GM12873 (cell line): ENCODE results near the gene LRRC57.

Experiments used
- TF ChIP-seq, protein P1 (sequence below): IDR thresholded peaks from 2 replicates; pipeline ENCODE4 v1.5.1; 2012; ENCODE audit warnings: low read depth, mild to moderate bottlenecking, moderate library complexity, low read length, control low read depth; ENCODE audit not compliant: insufficient read depth; ENCODE audit errors: missing control alignments

The LRRC57 gene

DNA sequence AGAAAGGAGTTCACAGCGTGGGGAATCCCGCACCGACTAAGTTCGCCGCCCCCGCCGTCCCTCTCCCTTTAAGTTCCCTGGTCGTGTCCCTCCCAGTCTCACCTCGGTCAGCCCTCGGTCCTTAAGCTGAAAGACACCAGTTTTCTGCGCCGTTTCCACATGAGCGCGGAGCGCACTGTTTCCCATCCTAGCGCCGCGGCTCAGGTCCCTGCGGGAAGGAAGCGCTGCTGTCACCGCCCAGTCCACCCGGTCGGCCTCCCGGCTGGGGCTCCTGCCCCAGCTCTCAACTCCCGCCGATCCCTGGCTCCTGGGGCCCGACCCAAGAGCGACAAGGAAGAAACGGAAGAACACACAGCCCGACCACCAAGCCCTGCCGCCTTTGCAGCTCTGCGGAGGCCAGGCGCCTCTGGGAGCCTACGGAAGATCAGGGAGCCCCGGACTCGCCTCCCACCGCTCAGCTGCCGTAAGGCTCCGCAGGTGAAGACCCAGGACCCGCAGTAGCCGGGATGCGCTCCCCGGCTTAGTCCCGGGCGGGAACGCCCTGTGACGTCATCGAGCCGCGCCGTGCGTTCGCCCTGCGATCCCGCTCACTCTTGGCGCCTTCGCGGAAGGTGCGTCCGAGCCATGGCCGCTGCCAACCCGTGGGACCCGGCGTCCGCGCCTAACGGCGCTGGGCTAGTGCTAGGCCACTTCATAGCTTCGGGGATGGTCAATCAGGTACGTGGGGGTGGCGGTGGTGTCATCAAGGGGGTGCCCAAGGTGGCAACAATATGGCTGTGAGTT, at the start of gene LRRC57, which contains the start of gene HAUS2:
Gene LRRC57, minus strand, starts transcription at position 545 of the 783 bp plus-strand sequence. Its CDS starts 359 bp downstream, at position 186.
Gene HAUS2, plus strand, starts transcription at position 590 of the 783 bp plus-strand sequence. Its CDS starts 35 bp downstream, at position 625.
- TF ChIP-seq, protein P1, sequence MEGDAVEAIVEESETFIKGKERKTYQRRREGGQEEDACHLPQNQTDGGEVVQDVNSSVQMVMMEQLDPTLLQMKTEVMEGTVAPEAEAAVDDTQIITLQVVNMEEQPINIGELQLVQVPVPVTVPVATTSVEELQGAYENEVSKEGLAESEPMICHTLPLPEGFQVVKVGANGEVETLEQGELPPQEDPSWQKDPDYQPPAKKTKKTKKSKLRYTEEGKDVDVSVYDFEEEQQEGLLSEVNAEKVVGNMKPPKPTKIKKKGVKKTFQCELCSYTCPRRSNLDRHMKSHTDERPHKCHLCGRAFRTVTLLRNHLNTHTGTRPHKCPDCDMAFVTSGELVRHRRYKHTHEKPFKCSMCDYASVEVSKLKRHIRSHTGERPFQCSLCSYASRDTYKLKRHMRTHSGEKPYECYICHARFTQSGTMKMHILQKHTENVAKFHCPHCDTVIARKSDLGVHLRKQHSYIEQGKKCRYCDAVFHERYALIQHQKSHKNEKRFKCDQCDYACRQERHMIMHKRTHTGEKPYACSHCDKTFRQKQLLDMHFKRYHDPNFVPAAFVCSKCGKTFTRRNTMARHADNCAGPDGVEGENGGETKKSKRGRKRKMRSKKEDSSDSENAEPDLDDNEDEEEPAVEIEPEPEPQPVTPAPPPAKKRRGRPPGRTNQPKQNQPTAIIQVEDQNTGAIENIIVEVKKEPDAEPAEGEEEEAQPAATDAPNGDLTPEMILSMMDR = no peak

DNA sequence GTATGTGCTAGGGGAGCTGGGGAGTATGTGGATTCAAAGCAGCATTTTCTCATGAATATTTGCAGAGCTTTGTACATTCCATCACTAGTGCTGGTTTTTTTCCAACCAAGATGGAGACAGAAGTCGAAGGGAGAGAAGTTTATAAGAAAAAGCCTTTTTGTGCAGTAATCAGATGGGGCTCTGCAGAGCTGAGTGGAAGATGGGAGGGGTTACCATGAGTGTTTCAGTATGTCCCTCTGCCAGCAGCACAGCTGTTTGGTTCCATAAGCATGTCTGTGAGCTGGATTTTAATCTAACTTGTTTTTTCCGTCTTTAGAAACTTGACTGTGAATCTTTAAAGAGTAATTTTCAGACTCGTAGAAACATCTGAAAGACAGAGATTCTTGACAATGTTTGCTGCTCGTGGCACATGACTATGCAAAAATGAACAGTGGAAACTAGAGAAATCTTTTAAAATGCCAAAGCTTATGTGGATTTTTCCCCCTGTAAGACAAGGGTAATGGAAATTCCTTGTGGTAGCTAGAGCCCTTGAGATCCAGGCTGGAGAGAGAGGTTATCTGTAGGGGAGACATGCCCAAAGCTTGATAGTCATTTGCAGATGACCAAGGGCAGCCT, 47.1 kb upstream of the LRRC57 start:
- TF ChIP-seq, protein P1 = no peak

DNA sequence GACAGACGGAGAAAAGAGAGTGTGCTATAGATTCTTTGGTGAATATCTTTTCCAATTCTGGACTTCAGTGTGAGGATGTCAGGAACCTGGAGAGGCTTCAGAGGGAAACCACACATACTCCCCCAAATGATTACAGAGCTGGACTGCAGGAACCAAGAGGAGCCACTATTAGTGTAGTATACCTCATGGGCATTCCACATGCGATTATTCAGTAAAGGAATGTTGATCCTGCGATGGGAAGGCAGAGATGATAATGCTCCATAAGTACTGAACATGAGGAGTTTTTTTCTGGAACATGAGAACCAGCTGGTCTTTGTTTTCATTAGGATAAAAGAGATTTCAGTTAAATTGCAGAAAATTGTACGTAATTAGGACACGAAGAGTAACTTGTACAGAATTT, 45.5 kb upstream of the LRRC57 start:
- TF ChIP-seq, protein P1 = no peak

DNA sequence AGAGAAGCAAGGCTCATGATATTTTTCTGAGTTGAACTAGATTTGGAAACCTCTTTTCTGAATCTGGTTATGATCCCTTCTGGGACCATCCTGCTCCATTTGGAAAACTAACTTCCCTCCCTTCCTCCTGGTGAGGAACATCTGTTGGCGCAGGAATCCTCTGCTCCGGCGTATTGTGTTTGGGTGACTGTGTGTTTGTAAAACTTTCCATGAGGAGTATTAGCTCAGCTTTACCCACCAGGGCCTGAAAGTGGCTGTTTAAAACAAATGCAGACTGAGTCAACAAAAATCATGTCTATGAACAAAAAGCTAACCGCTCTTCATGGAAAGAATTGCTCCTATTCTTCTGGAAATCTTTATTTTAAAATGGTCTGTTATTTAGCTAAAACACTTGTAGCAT, 44.5 kb upstream of the LRRC57 start:
- TF ChIP-seq, protein P1 = no peak

DNA sequence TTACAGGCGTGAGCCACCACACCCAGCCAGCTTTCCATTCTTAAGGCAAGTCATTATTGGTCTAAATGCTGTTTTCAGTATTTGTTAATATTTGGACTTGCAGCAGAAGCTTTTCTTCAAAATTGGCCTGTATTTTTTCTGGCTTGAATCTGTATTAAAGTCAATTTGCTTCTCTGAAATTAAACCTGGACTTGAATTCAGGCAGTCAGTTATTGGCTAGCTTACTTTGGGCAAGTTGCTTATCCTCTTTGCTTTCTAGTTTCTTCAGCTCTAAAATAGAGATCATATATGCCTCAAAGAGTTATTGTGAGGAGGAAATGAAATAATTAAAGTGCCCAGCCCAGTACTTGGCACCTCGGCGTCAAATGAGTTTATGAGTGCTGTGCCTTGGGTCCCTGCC, 44.1 kb upstream of the LRRC57 start:
- TF ChIP-seq, protein P1 = no peak

DNA sequence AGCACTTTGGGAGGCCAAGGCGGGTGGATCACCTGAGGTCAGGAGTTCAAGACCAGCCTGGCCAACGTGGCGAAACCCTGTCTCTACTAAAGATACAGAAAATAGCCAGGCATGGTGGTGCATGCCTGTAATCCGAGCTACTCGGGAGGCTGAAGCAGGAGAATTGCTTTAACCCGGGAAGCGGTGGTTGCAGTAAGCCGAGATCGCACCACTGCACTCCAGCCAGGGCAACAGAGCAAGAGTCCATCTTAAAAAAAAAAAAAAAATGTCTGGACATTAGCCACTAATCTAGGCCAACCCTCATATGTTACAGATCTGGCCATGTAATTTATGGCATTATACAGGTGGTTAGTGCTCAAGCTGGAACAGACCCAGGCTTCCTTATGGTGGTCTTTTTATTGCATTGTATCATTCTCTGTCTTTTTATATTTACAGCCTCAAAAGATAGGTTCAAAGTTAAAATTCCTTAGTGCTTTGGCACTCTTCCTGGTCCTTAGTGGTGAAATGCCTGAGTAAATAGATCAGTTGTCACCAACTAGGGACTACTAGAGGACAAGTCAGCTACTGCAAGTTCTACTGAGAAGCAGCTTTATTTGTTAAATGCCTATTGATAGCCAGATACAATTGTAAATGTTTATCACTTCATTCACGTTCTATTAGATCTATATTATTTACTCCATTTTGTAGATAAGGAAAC, 42.8 kb upstream of the LRRC57 start:
- TF ChIP-seq, protein P1 = peak; percentile 45
